LHCN-M2 (cell line): ENCODE results near the gene COL4A3. TPM values are rescaled to one million over a fixed set of nuclear protein-coding genes. Genes with fewer than 3 reads are reported as not detected.

Experiments used
- DNase-seq: peaks from one replicate; pipeline ENCODE4 v3.0.0-alpha.2; 2012; ENCODE audit warnings: low read depth
- total RNA-seq: library from RNA; depleted of rRNA; stranded (reverse); fragments of >200 nt; gene quantifications from 2 replicates; pipeline ENCODE4 v1.2.3, GENCODE V29; 2014; rRNA removed

The COL4A3 gene
- total RNA-seq, 1 experiment from 2014 or later = not detected

DNA sequence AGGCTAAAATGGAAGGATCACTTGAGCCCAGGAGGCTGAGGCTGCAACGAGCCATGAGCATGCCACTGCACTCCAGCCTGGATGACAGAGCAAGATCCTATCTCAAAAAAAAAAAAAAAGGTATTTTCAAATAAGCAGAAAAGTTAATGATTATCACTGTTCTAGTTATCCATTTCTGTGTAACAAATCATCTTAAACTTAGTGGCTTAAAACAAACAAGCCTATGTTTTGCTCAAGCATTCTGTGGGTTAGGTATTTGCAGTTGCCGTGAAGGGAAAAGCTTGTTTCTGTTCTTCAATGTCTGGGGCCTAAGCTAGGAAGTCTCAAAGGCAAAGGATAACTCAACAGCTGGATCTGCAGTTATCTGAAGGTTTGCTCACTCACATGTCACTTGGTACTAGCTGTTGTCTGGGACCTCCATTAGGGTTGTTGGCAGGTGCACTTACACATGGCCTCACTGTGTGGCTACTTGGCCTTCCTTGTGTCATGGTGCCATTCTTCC lies 174.7 kb downstream of the COL4A3 start:
- DNase-seq = no peak

DNA sequence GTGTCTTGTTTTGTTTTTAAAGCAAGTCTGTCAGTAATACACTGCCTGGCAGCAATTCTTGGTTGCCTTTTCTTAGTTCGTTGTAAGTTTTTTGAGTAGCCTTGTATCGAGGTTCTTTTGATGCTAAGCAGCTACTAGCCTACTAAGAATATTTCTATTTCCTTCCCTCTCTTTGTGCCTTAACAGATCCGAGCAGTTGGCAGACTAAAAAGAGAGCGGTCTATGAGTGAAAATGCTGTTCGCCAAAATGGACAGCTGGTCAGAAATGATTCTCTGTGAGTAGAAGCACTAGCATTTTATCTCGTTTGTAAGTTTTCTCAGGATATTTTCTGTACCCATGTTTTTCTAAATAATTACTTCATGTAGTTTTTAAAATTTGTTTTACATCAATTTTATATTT lies 175.7 kb downstream of the COL4A3 start:
- DNase-seq = no peak

DNA sequence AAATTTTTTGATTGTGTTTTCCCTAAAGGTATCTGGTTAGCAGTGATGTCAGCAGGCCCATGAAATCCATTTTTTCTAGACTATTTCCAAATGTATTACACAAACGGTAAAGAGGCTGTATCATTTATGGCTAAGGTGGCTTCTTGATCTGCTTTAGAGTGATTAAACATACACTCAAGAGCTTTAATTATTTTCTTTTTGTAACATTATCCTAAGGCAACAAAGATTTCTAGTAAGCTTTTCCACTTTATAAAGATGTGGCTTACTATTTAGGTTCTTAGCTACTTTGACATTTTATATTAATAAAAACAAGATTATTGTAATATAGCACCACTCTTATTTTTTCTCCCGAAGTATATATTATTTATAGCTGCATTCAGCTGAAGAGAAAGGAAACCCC lies 177.1 kb downstream of the COL4A3 start:
- no peak for DNase-seq

DNA sequence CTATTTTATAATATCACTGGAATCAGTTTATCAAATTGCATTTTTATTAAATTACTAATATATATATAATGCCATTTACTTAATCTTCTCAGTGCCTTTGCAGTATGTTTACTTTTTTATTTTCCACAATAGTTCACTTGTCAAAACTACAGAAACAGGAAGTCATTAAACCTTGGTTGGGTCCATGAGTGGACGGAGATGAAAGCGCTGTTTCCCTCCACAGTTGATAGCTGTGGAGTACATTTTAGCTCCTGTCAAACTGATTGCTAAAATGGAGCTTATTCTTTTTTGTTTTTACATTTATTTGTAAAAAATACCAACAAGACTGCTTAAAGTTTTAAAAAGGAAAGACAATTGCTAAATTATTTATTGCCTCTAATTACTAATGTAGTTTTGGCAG lies 179.8 kb downstream of the COL4A3 start:
- DNase-seq = no peak

DNA sequence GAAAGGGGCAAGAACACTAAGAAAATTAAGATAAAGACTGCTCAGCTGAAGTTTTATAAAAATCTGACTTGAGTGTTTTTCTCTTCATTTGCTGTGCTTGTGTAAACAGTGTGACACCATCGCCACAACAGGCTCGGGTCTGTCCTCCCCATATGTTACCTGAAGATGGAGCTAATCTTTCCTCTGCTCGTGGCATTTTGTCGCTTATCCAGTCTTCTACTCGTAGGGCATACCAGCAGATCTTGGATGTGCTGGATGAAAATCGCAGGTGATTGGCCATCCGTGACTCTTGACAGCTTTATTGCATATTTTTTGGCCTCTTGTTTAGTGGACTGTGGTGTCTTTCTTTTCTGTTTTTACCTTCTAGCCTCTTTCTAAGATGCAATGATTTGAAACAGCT lies 182.7 kb downstream of the COL4A3 start:
- DNase-seq = no peak

GRCh38 chr2:227348324-227348723 lies 183.9 kb downstream of the COL4A3 start:
- DNase-seq = no peak

- no peak for DNase-seq
Measured at GRCh38 chr2:227349989-227350612, 185.7 kb downstream of the COL4A3 start.

GRCh38 chr2:227351639-227352038 lies 187.2 kb downstream of the COL4A3 start:
- DNase-seq = no peak

GRCh38 chr2:227360351-227360750 lies 195.9 kb downstream of the COL4A3 start:
- DNase-seq = no peak

DNA sequence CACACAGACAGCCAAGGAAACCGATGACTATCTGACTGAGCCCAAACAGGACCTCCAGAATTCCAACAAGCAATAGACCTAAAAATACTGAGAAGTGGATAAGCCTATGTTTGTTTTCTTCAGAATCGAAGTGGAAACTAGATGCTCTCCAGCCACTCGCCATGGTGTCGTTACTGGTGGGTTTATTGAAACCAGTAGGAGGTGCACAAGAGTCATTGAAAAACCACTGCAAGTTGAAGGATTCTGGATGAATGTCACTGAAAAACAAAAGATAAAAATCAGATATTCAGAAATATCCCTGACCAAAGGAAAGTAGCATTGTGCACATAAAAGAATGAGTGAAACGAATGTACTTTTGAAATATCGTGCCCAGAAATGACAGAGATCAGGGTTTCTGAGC lies 199.3 kb downstream of the COL4A3 start:
- DNase-seq = no peak

Other genes starting within 250 kb of the COL4A3 start
- gene COL4A4, start 419 bp upstream of the COL4A3 start, total RNA-seq = not detected in 2 replicates
- gene MFF, start 160.6 kb downstream of the COL4A3 start, total RNA-seq = 90.2 and 96.8 TPM in 2 replicates
- gene TM4SF20, start 214.7 kb downstream of the COL4A3 start, total RNA-seq = not detected in 2 replicates
- not detected in 2 replicates for gene SCYGR1, start 223.3 kb downstream of the COL4A3 start, total RNA-seq